ENCODE measurements around the gene TARM1.

Gene TARM1

DNA sequence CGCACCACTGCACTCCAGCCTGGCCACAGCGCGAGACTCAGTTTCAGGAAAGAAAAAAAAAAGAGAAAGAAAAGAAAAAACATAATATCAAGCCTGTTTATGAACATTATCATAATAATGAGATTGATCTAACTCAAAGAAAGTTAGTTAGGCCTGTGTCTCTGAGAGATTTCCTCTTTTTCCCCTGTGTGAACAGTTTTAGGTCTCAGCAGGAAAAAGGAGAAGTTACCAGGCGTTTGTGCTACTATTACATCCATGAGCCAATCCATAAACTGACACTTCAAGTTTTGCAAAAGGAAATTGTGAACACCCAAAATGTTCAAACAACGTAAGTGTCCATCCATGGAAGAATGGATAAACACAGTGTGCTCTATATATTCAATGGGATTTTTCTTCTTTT lies 3.8 kb downstream of the TARM1 start:
- TF ChIP-seq ZNF70 (CRISPR knock-in tag; IDR thresholded peaks at IDR 0.05) (no peak), PPARA (CRISPR knock-in tag; IDR thresholded peaks at IDR 0.05; ENCODE audit: borderline replicate concordance) (no peak), GLIS3 (CRISPR knock-in tag; IDR thresholded peaks at IDR 0.05) (no peak), CSDC2 (CRISPR knock-in tag; IDR thresholded peaks at IDR 0.05) (no peak), ESRRG (CRISPR knock-in tag; IDR thresholded peaks at IDR 0.05) (no peak), SNAI2 (CRISPR knock-in tag; IDR thresholded peaks at IDR 0.05) (no peak), ZNF8 (CRISPR knock-in tag; IDR thresholded peaks at IDR 0.05) (no peak), ZFP3 (CRISPR knock-in tag; IDR thresholded peaks at IDR 0.05) (no peak), TOX (CRISPR knock-in tag; IDR thresholded peaks at IDR 0.05; ENCODE audit: borderline replicate concordance) (no peak), ZFP30 (CRISPR knock-in tag; IDR thresholded peaks at IDR 0.05) (no peak), OSR1 (CRISPR knock-in tag; IDR thresholded peaks at IDR 0.05) (no peak), ARNTL (CRISPR knock-in tag; IDR thresholded peaks at IDR 0.05; ENCODE audit: borderline replicate concordance, low read depth) (no peak), ZNF565 (CRISPR knock-in tag; conservative IDR thresholded peaks at IDR 0.05; ENCODE audit: low read depth) (no peak)
- TF ChIP-seq, protein P1, sequence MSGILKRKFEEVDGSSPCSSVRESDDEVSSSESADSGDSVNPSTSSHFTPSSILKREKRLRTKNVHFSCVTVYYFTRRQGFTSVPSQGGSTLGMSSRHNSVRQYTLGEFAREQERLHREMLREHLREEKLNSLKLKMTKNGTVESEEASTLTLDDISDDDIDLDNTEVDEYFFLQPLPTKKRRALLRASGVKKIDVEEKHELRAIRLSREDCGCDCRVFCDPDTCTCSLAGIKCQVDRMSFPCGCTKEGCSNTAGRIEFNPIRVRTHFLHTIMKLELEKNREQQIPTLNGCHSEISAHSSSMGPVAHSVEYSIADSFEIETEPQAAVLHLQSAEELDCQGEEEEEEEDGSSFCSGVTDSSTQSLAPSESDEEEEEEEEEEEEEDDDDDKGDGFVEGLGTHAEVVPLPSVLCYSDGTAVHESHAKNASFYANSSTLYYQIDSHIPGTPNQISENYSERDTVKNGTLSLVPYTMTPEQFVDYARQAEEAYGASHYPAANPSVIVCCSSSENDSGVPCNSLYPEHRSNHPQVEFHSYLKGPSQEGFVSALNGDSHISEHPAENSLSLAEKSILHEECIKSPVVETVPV (CRISPR knock-in tag; IDR thresholded peaks at IDR 0.05), result no peak
- TF ChIP-seq, protein P2, sequence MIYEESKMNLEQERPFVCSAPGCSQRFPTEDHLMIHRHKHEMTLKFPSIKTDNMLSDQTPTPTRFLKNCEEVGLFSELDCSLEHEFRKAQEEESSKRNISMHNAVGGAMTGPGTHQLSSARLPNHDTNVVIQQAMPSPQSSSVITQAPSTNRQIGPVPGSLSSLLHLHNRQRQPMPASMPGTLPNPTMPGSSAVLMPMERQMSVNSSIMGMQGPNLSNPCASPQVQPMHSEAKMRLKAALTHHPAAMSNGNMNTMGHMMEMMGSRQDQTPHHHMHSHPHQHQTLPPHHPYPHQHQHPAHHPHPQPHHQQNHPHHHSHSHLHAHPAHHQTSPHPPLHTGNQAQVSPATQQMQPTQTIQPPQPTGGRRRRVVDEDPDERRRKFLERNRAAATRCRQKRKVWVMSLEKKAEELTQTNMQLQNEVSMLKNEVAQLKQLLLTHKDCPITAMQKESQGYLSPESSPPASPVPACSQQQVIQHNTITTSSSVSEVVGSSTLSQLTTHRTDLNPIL (CRISPR knock-in tag; IDR thresholded peaks at IDR 0.05; ENCODE audit: low read depth), result no peak
- TF ChIP-seq, protein P3, sequence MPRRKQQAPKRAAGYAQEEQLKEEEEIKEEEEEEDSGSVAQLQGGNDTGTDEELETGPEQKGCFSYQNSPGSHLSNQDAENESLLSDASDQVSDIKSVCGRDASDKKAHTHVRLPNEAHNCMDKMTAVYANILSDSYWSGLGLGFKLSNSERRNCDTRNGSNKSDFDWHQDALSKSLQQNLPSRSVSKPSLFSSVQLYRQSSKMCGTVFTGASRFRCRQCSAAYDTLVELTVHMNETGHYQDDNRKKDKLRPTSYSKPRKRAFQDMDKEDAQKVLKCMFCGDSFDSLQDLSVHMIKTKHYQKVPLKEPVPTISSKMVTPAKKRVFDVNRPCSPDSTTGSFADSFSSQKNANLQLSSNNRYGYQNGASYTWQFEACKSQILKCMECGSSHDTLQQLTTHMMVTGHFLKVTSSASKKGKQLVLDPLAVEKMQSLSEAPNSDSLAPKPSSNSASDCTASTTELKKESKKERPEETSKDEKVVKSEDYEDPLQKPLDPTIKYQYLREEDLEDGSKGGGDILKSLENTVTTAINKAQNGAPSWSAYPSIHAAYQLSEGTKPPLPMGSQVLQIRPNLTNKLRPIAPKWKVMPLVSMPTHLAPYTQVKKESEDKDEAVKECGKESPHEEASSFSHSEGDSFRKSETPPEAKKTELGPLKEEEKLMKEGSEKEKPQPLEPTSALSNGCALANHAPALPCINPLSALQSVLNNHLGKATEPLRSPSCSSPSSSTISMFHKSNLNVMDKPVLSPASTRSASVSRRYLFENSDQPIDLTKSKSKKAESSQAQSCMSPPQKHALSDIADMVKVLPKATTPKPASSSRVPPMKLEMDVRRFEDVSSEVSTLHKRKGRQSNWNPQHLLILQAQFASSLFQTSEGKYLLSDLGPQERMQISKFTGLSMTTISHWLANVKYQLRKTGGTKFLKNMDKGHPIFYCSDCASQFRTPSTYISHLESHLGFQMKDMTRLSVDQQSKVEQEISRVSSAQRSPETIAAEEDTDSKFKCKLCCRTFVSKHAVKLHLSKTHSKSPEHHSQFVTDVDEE (CRISPR knock-in tag; IDR thresholded peaks at IDR 0.05), result no peak
- TF ChIP-seq, protein P4, sequence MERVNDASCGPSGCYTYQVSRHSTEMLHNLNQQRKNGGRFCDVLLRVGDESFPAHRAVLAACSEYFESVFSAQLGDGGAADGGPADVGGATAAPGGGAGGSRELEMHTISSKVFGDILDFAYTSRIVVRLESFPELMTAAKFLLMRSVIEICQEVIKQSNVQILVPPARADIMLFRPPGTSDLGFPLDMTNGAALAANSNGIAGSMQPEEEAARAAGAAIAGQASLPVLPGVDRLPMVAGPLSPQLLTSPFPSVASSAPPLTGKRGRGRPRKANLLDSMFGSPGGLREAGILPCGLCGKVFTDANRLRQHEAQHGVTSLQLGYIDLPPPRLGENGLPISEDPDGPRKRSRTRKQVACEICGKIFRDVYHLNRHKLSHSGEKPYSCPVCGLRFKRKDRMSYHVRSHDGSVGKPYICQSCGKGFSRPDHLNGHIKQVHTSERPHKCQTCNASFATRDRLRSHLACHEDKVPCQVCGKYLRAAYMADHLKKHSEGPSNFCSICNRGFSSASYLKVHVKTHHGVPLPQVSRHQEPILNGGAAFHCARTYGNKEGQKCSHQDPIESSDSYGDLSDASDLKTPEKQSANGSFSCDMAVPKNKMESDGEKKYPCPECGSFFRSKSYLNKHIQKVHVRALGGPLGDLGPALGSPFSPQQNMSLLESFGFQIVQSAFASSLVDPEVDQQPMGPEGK (CRISPR knock-in tag; IDR thresholded peaks at IDR 0.05; ENCODE audit: borderline replicate concordance), result no peak
- no peak for ATAC-seq

DNA sequence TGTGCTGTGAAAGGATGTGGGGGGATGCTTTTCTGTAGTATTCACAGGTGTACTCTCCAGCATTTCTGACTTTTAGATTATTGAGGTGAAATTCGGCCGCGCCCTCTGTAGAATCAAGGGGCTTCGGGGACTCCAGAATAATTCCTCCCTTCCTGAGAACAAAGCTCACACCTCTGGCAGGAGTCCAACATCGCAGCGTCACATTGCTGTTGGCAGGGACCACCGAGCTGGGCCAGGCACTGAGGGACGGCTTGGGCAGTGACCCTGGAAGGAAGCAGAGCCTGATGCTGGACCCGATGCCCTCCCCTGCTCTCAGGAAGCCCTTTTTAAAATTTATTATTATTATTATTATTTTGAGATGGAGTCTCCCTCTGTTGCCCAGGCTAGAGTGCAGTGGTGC lies 6.3 kb downstream of the TARM1 start:
- no peak for ATAC-seq
- no peak for TF ChIP-seq TCF4 (CRISPR knock-in tag; IDR thresholded peaks at IDR 0.05; ENCODE audit: borderline replicate concordance)
- TF ChIP-seq ZFP3 (CRISPR knock-in tag; IDR thresholded peaks at IDR 0.05), result no peak
- TF ChIP-seq RARB (CRISPR knock-in tag; IDR thresholded peaks at IDR 0.05), result no peak
- no peak for TF ChIP-seq ZC3H10 (CRISPR knock-in tag; IDR thresholded peaks at IDR 0.05)
- TF ChIP-seq ZNF8 (CRISPR knock-in tag; IDR thresholded peaks at IDR 0.05), result no peak
- no peak for TF ChIP-seq SNAI2 (CRISPR knock-in tag; IDR thresholded peaks at IDR 0.05)

DNA sequence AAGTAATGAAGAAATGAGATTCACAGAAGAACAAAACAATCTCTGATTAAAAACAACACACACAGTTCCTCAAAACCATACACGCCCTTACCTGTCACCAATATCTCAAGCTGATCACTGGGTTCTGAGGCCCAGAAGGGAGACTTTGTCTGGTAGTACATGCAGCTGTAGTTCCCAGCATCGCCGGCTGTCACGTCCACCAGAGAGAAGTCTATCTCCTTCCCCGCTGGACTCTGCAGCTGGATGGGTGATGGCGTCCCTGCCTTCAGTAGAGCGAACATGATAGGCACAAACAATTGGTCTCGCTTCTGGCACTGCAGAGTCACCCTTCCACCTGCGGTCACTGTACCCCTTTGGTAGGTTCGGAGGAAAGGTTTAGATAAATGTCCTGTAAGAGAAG lies 7.3 kb downstream of the TARM1 start:
- TF ChIP-seq ZC3H10 (CRISPR knock-in tag; IDR thresholded peaks at IDR 0.05) (no peak), TOX (CRISPR knock-in tag; IDR thresholded peaks at IDR 0.05; ENCODE audit: borderline replicate concordance) (no peak), GLIS3 (CRISPR knock-in tag; IDR thresholded peaks at IDR 0.05) (no peak), ZFP3 (CRISPR knock-in tag; IDR thresholded peaks at IDR 0.05) (no peak), CSDC2 (CRISPR knock-in tag; IDR thresholded peaks at IDR 0.05) (no peak)
- TF ChIP-seq, protein P5, sequence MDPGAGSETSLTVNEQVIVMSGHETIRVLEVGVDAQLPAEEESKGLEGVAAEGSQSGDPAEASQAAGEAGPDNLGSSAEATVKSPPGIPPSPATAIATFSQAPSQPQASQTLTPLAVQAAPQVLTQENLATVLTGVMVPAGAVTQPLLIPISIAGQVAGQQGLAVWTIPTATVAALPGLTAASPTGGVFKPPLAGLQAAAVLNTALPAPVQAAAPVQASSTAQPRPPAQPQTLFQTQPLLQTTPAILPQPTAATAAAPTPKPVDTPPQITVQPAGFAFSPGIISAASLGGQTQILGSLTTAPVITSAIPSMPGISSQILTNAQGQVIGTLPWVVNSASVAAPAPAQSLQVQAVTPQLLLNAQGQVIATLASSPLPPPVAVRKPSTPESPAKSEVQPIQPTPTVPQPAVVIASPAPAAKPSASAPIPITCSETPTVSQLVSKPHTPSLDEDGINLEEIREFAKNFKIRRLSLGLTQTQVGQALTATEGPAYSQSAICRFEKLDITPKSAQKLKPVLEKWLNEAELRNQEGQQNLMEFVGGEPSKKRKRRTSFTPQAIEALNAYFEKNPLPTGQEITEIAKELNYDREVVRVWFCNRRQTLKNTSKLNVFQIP (CRISPR knock-in tag; IDR thresholded peaks at IDR 0.05; ENCODE audit: borderline replicate concordance, low read depth), result no peak
- TF ChIP-seq, protein P1 (CRISPR knock-in tag; IDR thresholded peaks at IDR 0.05), result no peak
- TF ChIP-seq, protein P2 (CRISPR knock-in tag; IDR thresholded peaks at IDR 0.05; ENCODE audit: low read depth), result no peak
- TF ChIP-seq, protein P4 (CRISPR knock-in tag; IDR thresholded peaks at IDR 0.05; ENCODE audit: borderline replicate concordance), result no peak
- ATAC-seq, result no peak
